ENCODE results near the gene RDH13.
"Not testable (repeated sequence)": the region's sequence is repeated elsewhere in the genome, so short reads cannot be mapped to it uniquely, and the experiment has no call there.

The RDH13 gene

DNA sequence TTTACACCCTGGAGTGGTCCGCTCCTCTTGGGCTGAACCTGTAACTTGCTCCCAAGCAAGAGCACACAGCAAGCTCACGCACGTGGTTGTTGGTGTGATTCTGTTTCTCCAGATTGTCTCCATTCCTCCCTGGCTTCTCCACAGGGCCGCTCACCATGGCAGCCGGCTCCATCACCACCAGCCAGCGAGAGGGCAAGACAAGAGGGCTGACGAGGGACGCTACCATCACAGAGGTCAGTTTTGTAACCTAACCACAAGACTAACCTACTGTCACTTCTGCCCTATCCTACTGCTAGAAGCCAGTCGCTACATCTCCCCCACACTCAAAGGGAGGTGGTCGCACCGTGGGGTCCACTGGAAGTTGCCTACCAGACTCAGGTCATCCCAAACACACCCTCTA, 20.3 kb downstream of the RDH13 start:
- TF ChIP-seq BACH2 (CRISPR knock-in tag; IDR thresholded peaks at IDR 0.05; ENCODE audit: borderline replicate concordance), result no peak
- TF ChIP-seq, protein P1, sequence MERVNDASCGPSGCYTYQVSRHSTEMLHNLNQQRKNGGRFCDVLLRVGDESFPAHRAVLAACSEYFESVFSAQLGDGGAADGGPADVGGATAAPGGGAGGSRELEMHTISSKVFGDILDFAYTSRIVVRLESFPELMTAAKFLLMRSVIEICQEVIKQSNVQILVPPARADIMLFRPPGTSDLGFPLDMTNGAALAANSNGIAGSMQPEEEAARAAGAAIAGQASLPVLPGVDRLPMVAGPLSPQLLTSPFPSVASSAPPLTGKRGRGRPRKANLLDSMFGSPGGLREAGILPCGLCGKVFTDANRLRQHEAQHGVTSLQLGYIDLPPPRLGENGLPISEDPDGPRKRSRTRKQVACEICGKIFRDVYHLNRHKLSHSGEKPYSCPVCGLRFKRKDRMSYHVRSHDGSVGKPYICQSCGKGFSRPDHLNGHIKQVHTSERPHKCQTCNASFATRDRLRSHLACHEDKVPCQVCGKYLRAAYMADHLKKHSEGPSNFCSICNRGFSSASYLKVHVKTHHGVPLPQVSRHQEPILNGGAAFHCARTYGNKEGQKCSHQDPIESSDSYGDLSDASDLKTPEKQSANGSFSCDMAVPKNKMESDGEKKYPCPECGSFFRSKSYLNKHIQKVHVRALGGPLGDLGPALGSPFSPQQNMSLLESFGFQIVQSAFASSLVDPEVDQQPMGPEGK (CRISPR knock-in tag; IDR thresholded peaks at IDR 0.05; ENCODE audit: borderline replicate concordance), result no peak
- no peak for TF ChIP-seq RARB (CRISPR knock-in tag; IDR thresholded peaks at IDR 0.05)
- TF ChIP-seq, protein P2, sequence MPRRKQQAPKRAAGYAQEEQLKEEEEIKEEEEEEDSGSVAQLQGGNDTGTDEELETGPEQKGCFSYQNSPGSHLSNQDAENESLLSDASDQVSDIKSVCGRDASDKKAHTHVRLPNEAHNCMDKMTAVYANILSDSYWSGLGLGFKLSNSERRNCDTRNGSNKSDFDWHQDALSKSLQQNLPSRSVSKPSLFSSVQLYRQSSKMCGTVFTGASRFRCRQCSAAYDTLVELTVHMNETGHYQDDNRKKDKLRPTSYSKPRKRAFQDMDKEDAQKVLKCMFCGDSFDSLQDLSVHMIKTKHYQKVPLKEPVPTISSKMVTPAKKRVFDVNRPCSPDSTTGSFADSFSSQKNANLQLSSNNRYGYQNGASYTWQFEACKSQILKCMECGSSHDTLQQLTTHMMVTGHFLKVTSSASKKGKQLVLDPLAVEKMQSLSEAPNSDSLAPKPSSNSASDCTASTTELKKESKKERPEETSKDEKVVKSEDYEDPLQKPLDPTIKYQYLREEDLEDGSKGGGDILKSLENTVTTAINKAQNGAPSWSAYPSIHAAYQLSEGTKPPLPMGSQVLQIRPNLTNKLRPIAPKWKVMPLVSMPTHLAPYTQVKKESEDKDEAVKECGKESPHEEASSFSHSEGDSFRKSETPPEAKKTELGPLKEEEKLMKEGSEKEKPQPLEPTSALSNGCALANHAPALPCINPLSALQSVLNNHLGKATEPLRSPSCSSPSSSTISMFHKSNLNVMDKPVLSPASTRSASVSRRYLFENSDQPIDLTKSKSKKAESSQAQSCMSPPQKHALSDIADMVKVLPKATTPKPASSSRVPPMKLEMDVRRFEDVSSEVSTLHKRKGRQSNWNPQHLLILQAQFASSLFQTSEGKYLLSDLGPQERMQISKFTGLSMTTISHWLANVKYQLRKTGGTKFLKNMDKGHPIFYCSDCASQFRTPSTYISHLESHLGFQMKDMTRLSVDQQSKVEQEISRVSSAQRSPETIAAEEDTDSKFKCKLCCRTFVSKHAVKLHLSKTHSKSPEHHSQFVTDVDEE (CRISPR knock-in tag; IDR thresholded peaks at IDR 0.05), result no peak
- no peak for ATAC-seq

DNA sequence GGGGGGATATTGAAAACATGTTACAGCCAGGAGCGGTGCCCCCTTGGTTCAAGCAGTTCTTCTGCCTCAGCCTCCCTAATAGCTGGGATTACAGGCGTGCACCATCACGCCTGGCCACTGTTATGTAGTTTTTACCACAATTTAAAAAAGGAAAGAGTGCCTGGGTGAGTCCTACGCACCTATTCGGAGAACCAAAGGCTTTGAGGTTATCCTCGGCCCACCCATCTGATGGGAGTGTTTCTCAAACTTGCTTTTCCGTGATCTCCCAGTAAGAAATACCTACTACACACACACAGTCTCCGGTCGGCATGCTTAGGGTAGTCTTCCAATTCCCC, 20.6 kb downstream of the RDH13 start:
- no peak for ATAC-seq

DNA sequence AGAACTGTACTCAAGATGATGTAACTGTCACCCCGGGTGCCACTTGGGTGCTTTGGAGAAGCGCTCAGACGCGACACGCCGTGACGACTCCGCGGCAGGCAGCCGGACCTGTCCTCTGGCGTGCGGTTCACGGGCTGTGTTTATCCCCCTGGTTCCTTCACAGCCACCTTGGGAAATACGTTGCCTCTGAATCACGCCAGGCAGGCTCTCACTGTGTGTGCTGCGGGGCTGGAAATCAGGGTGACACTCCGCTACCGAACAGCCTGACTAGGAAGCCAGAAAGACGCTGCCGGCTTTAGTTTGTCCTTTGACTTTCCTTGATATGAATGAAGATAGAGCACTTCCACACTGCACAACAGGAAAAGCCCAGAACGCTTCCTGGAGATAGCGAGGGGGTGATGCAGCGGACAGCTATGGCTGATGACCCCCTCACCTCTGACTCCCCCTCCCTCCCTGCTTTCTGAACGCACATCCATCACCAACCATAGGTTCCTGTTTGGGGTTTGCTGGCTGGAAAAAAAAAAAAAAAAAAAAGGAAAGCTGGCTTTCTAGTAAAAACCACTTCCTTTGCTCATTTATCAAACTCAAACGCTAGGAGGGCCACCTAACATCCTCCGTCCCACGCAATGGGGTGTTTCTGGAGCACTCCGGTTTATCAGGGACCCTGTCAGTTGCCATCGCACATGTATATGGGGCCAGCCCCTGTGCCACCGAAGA, 21.2 kb downstream of the RDH13 start:
- ATAC-seq, result no peak
- TF ChIP-seq, protein P1 (CRISPR knock-in tag; IDR thresholded peaks at IDR 0.05; ENCODE audit: borderline replicate concordance), result no peak

More for the DNA sequence above, 20.6 kb downstream of the RDH13 start:
- no peak for TF ChIP-seq ESRRG (CRISPR knock-in tag; IDR thresholded peaks at IDR 0.05)
- TF ChIP-seq, protein P3, sequence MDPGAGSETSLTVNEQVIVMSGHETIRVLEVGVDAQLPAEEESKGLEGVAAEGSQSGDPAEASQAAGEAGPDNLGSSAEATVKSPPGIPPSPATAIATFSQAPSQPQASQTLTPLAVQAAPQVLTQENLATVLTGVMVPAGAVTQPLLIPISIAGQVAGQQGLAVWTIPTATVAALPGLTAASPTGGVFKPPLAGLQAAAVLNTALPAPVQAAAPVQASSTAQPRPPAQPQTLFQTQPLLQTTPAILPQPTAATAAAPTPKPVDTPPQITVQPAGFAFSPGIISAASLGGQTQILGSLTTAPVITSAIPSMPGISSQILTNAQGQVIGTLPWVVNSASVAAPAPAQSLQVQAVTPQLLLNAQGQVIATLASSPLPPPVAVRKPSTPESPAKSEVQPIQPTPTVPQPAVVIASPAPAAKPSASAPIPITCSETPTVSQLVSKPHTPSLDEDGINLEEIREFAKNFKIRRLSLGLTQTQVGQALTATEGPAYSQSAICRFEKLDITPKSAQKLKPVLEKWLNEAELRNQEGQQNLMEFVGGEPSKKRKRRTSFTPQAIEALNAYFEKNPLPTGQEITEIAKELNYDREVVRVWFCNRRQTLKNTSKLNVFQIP (CRISPR knock-in tag; IDR thresholded peaks at IDR 0.05; ENCODE audit: borderline replicate concordance, low read depth), result no peak
- TF ChIP-seq, protein P4, sequence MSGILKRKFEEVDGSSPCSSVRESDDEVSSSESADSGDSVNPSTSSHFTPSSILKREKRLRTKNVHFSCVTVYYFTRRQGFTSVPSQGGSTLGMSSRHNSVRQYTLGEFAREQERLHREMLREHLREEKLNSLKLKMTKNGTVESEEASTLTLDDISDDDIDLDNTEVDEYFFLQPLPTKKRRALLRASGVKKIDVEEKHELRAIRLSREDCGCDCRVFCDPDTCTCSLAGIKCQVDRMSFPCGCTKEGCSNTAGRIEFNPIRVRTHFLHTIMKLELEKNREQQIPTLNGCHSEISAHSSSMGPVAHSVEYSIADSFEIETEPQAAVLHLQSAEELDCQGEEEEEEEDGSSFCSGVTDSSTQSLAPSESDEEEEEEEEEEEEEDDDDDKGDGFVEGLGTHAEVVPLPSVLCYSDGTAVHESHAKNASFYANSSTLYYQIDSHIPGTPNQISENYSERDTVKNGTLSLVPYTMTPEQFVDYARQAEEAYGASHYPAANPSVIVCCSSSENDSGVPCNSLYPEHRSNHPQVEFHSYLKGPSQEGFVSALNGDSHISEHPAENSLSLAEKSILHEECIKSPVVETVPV (CRISPR knock-in tag; IDR thresholded peaks at IDR 0.05), result no peak
- TF ChIP-seq TCF4 (CRISPR knock-in tag; IDR thresholded peaks at IDR 0.05; ENCODE audit: borderline replicate concordance), result no peak
- no peak for TF ChIP-seq BACH2 (CRISPR knock-in tag; IDR thresholded peaks at IDR 0.05; ENCODE audit: borderline replicate concordance)
- no peak for TF ChIP-seq ZFP3 (CRISPR knock-in tag; IDR thresholded peaks at IDR 0.05)
- TF ChIP-seq ZC3H10 (CRISPR knock-in tag; IDR thresholded peaks at IDR 0.05), result no peak
- TF ChIP-seq, protein P2 (CRISPR knock-in tag; IDR thresholded peaks at IDR 0.05), result no peak
- TF ChIP-seq OSR1 (CRISPR knock-in tag; IDR thresholded peaks at IDR 0.05), result no peak
- TF ChIP-seq ZNF8 (CRISPR knock-in tag; IDR thresholded peaks at IDR 0.05), result no peak

DNA sequence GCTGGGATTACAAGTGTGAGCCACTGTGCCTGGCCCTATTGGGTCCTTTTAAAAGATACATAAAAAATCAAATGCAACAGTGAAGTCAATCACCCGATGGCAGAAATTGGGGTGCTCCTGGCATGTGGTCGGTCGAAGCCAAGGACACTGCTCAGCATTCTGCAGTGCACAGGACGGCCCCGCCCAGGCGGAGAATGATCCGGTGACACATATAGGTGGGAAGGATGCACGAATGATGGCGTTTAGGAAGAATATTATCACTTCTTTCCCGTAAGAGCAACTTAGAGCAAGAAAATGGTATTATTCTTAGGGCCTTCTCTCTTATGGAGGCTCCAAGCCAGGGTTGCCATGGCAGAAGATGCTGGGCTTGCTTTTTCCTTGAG, 21.7 kb downstream of the RDH13 start:
- ATAC-seq, result no peak
- TF ChIP-seq TOX (CRISPR knock-in tag; IDR thresholded peaks at IDR 0.05; ENCODE audit: borderline replicate concordance), result no peak
- no peak for TF ChIP-seq ESRRG (CRISPR knock-in tag; IDR thresholded peaks at IDR 0.05)
- no peak for TF ChIP-seq ARNTL (CRISPR knock-in tag; IDR thresholded peaks at IDR 0.05; ENCODE audit: borderline replicate concordance, low read depth)
- no peak for TF ChIP-seq OSR1 (CRISPR knock-in tag; IDR thresholded peaks at IDR 0.05)
- TF ChIP-seq, protein P2 (CRISPR knock-in tag; IDR thresholded peaks at IDR 0.05), result no peak
- TF ChIP-seq CSDC2 (CRISPR knock-in tag; IDR thresholded peaks at IDR 0.05), result no peak
- TF ChIP-seq ZNF565 (CRISPR knock-in tag; conservative IDR thresholded peaks at IDR 0.05; ENCODE audit: low read depth), result no peak
- no peak for TF ChIP-seq TCF4 (CRISPR knock-in tag; IDR thresholded peaks at IDR 0.05; ENCODE audit: borderline replicate concordance)
- TF ChIP-seq ISL1 (CRISPR knock-in tag; IDR thresholded peaks at IDR 0.05), result no peak

DNA sequence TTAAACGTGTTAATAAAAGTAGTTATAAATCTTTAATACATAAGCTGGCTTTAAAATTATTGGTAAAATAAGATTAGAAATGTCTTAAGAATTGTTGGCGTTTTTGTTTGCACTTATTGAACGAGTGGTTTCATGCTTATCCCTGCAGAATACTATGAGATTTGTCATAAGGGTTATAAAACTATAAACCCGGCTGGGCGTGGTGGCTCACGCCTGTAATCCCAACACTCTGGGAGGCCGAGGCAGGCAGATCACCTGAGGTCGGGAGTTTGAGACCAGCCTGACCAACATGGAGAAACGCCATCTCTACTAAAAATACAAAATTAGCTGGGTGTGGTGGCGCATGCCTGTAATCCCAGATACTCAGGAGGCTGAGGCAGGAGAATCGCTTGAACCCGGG, 22.3 kb downstream of the RDH13 start:
- ATAC-seq, result not testable (repeated sequence)

Data from SK-N-SH treated with all-trans-retinoic acid at 6 μM for 48 hours (cell line).